Measurements from ENCODE around the gene RSBN1L. TPM values are rescaled to one million over a fixed set of nuclear protein-coding genes. Genes with fewer than 3 reads are reported as not detected.

RSBN1L gene
- total RNA-seq, 1 experiment from 2014 or later, result 16.7 TPM

DNA sequence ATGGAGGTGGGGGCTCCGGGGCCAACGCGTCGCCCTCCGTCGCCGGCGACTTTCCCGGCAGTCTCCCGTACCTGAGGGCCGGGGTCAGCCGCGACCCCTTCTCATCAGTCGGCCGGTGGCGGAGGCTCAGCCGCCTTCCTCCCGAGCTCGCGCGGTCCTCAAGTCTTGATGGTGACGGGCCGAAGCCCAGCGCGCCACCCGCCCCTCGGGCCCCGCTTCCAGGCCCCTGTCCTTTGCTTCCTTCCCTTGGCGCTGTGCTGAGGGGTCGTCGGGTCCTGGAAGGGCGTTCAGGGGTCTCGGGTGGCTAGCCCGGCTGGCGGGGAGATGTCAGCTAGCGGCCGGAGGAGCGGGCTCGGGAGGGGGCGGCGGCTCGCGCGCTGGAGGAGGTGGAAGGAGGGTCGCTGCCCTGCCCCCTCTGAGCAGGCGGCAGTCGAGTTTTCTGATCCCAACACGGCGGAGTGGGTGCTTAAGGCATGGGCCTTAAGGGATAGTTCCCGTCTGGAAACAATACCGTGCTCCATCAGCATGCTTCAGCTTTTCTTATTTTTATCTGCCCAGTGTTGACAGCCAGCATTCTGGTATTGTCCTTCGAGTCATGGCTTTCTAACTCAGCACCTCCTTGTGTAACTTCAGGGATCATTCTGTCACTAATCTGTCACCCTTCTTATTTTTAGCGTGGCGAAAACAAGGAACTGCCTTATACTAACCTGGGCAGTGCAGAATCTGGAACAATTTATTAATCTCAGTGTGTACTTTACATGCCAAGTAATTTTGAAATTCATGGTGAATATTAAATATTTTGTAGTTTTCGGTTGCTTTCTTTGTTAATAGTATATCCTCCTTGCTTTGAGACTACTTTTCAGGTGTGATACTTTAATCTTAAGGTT, 103.1 kb downstream of the RSBN1L start:
- Mint-ChIP-seq H3K9me3 (ENCODE audit: low read depth, unreplicated experiment) (no peaks in the 10 kb centered on the region), H3K36me3 (ENCODE audit: insufficient read depth, unreplicated experiment) (peaks cover 42% of the 10 kb centered on the region), H3K27me3 (ENCODE audit: unreplicated experiment) (no peaks in the 10 kb centered on the region), H3K4me1 (ENCODE audit: low read depth, unreplicated experiment) (peaks cover 37% of the 10 kb centered on the region), H3K4me3 (ENCODE audit: low read depth, unreplicated experiment) (peak overlapping the region; percentile 88), H3K27ac (ENCODE audit: unreplicated experiment) (peak overlapping the region; percentile 86)
- intact Hi-C loops (cut with micrococcal nuclease; ENCODE audit: unreplicated experiment), result no loop called here
- BruUV-seq (replicated peaks), result no TSS peak
- DNase-seq, result peak; percentile 4
- TF ChIP-seq, protein P1, sequence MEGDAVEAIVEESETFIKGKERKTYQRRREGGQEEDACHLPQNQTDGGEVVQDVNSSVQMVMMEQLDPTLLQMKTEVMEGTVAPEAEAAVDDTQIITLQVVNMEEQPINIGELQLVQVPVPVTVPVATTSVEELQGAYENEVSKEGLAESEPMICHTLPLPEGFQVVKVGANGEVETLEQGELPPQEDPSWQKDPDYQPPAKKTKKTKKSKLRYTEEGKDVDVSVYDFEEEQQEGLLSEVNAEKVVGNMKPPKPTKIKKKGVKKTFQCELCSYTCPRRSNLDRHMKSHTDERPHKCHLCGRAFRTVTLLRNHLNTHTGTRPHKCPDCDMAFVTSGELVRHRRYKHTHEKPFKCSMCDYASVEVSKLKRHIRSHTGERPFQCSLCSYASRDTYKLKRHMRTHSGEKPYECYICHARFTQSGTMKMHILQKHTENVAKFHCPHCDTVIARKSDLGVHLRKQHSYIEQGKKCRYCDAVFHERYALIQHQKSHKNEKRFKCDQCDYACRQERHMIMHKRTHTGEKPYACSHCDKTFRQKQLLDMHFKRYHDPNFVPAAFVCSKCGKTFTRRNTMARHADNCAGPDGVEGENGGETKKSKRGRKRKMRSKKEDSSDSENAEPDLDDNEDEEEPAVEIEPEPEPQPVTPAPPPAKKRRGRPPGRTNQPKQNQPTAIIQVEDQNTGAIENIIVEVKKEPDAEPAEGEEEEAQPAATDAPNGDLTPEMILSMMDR (IDR thresholded peaks at IDR 0.05; ENCODE audit: unreplicated experiment), result no peak
- CTCF ChIA-PET, result no interaction called here

DNA sequence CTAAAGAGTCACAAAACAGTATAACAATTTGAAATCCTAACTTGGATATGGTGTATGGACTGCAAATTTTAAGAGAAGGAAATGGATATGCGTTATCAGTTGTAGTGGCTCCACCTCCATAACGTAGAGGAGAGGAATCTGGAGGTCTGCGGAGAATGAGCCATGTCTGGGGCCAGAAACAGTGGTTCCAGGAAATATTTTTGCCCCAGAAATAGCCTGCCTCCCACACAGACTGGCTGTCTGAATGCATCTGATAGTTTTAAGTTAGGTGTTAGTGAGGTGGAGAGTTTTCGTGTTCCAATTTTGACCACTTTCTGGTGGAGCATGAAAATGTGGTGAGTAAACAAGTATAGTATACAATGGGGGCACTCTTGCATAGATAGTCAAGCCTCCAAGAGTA, 103.9 kb downstream of the RSBN1L start:
- intact Hi-C loops (cut with micrococcal nuclease; ENCODE audit: unreplicated experiment), result loop anchor here (5.0 kb wide), 1 partner anchor 132 kb away; no protein-coding TSS in a partner anchor
- H3K36me3 Mint-ChIP-seq (ENCODE audit: insufficient read depth, unreplicated experiment), result peaks cover 37% of the 10 kb centered on the region
- no peak for DNase-seq
- H3K27me3 Mint-ChIP-seq (ENCODE audit: unreplicated experiment), result no peaks in the 10 kb centered on the region
- TF ChIP-seq, protein P1 (IDR thresholded peaks at IDR 0.05; ENCODE audit: unreplicated experiment), result no peak
- peak overlapping the region; percentile 56 for H3K27ac Mint-ChIP-seq (ENCODE audit: unreplicated experiment)
- CTCF ChIA-PET, result no interaction called here
- peak overlapping the region; percentile 88 for H3K4me3 Mint-ChIP-seq (ENCODE audit: low read depth, unreplicated experiment)
- no peaks in the 10 kb centered on the region for H3K9me3 Mint-ChIP-seq (ENCODE audit: low read depth, unreplicated experiment)
- H3K4me1 Mint-ChIP-seq (ENCODE audit: low read depth, unreplicated experiment), result peaks cover 30% of the 10 kb centered on the region
- BruUV-seq (replicated peaks), result no TSS peak

DNA sequence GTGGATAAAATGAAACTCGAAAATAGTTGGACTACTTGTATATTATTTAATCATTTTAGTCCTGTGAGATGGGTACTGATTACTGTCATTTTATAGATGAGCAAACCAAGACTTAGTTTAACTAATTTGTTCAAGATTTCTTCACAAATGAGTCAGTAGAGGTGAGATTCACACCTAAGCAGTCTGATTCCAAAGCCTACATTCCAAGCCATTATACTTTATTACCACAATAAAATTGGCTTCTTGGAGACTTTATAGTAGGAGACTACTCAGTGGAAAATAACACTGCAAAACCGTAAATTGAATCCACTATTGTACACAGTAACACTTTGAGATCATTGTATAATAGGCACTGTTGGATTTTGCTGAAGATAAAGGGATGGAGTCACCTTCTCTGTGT, 104.5 kb downstream of the RSBN1L start:
- H3K4me1 Mint-ChIP-seq (ENCODE audit: low read depth, unreplicated experiment), result peaks cover 30% of the 10 kb centered on the region
- CTCF ChIA-PET, result no interaction called here
- H3K36me3 Mint-ChIP-seq (ENCODE audit: insufficient read depth, unreplicated experiment), result peaks cover 37% of the 10 kb centered on the region

DNA sequence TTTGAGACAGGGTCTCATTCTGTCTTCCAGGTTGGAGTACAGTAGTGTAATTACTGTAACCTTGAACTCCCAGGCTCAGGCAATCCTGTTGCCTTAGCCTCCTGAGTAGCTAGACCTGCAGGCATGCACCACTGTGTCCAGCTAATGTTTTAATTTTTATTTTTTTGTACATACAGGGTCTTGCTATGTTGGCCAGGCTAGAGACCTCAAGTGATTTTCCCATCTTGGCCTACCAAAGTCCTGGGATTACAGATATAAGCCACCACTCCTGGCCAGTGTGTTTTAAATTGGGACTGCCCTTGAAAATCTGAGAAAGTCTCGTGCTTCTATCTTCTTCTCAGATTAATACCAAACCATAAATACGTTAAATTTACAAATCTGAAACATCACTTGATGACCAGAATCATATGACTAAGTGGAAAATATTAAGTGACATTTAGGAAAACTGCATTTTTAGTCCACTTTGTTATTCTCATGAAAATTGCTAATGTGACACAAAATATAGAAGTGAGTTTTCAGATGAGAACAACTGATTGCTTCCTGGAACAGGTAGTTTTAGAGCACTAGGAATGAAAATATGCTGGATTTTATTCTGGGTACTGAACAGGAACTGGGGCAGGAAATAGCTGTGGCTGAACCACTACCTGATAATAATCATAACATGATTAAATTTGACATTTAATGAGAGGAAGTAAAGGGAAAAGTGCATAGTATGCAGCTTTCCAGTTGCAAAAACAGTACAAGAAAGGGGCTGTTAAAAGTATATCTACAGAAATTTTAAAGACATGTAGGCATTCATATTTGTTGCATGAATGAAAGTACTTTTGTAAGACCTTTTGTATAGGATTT, 106.5 kb downstream of the RSBN1L start:
- CTCF ChIA-PET, result interaction anchor here (1.1 kb wide), 1 partner anchor 64 kb away, joined by 3 read pairs; no protein-coding TSS in a partner anchor
- TF ChIP-seq, protein P1 (IDR thresholded peaks at IDR 0.05; ENCODE audit: unreplicated experiment), result no peak
- intact Hi-C loops (cut with micrococcal nuclease; ENCODE audit: unreplicated experiment), result loop anchor here (5.0 kb wide), 1 partner anchor 130 kb away; no protein-coding TSS in a partner anchor

More for the DNA sequence above, 104.5 kb downstream of the RSBN1L start:
- DNase-seq, result no peak
- no peaks in the 10 kb centered on the region for H3K27me3 Mint-ChIP-seq (ENCODE audit: unreplicated experiment)
- H3K27ac Mint-ChIP-seq (ENCODE audit: unreplicated experiment), result no peak overlapping the region
- intact Hi-C loops (cut with micrococcal nuclease; ENCODE audit: unreplicated experiment), result loop anchor here (5.0 kb wide), 1 partner anchor 132 kb away; no protein-coding TSS in a partner anchor
- no peaks in the 10 kb centered on the region for H3K9me3 Mint-ChIP-seq (ENCODE audit: low read depth, unreplicated experiment)
- BruUV-seq (replicated peaks), result no TSS peak
- no peak overlapping the region for H3K4me3 Mint-ChIP-seq (ENCODE audit: low read depth, unreplicated experiment)
- TF ChIP-seq, protein P1 (IDR thresholded peaks at IDR 0.05; ENCODE audit: unreplicated experiment), result no peak

More for the DNA sequence above, 106.5 kb downstream of the RSBN1L start:
- H3K4me1 Mint-ChIP-seq (ENCODE audit: low read depth, unreplicated experiment), result peaks cover 19% of the 10 kb centered on the region
- no TSS peak for BruUV-seq (replicated peaks)
- no peaks in the 10 kb centered on the region for H3K27me3 Mint-ChIP-seq (ENCODE audit: unreplicated experiment)
- H3K4me3 Mint-ChIP-seq (ENCODE audit: low read depth, unreplicated experiment), result no peak overlapping the region
- no peak for DNase-seq
- H3K27ac Mint-ChIP-seq (ENCODE audit: unreplicated experiment), result no peak overlapping the region
- no peaks in the 10 kb centered on the region for H3K9me3 Mint-ChIP-seq (ENCODE audit: low read depth, unreplicated experiment)
- H3K36me3 Mint-ChIP-seq (ENCODE audit: insufficient read depth, unreplicated experiment), result peaks cover 21% of the 10 kb centered on the region

All from Calu3 (cell line).